HAP-1 (cell line): Measurements from ENCODE around the gene BPIFB3.
"Not testable (repeated sequence)": the region's sequence is repeated elsewhere in the genome, so short reads cannot be mapped to it uniquely, and the experiment has no call there.

ENCODE experiments used
- DNase-seq, 2 experiments: peaks; one replicate each; pipeline ENCODE4 v3.0.0-alpha.2; 2016 to 2020; ENCODE audit warnings: low spot score in 2 of 2
- H3K27me3 ChIP-seq: fragments of 250-450 bp; sonication (Bioruptor Pico); 2 replicates; pipeline ENCODE4 v1.5.1; 2020; ENCODE audit warnings: low read depth, mild to moderate bottlenecking, moderate library complexity
- H3K36me3 ChIP-seq: fragments of 250-450 bp; sonication (Bioruptor Pico); replicated peaks from 2 replicates; pipeline ENCODE4 v1.5.1; 2020; ENCODE audit warnings: mild to moderate bottlenecking
- H3K4me1 ChIP-seq: fragments of 250-450 bp; sonication (Bioruptor Pico); 2 replicates; pipeline ENCODE4 v1.5.1; 2020; ENCODE audit warnings: mild to moderate bottlenecking
- H3K4me3 ChIP-seq: fragments of 250-450 bp; sonication (Bioruptor Pico); 2 replicates; pipeline ENCODE4 v1.5.1; 2020; ENCODE audit warnings: mild to moderate bottlenecking, moderate library complexity
- H3K9me3 ChIP-seq: fragments of 250-450 bp; sonication (Bioruptor Pico); 2 replicates; pipeline ENCODE4 v1.5.1; 2020; ENCODE audit warnings: mild to moderate bottlenecking, moderate library complexity
- in situ Hi-C: fragments of 300-500 bp; cut with MboI; formaldehyde crosslinking; loops from 3 replicates; pipeline ENCODE4 v1.14.3; 2020; ENCODE audit warnings: low sequenced_read_pairs, inconsistent platforms, mixed read lengths

The BPIFB3 gene

GRCh38 chr20:33110147-33110825, 56.6 kb downstream of the BPIFB3 start:
- in situ Hi-C loops: no loop called here
- Histone ChIP-seq H3K4me1 (no peaks in the 10 kb centered on the region), H3K9me3 (no peaks in the 10 kb centered on the region), H3K27me3 (no peaks in the 10 kb centered on the region), H3K36me3 (no peaks in the 10 kb centered on the region), H3K4me3 (no peak overlapping the region)
- no peak for DNase-seq

DNA sequence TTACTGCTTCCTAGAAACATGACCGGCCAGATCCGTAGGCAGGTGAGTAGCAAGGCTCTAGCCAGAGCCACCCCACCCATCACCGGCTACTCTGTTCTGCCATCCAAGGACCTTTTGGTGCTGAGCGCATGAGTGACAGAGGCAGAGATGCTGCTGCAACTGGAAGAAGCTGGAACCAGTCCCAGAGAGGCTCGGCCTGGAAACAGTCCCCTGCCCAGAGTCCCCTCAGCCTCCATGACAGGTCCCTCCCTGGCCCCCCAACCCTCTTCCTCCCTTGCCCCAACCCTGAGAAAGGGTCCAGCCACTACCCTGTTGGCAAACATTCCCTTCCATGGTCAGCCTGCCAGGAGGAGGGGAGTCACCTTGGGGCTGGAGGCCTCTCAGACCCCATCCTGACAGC, 57.6 kb downstream of the BPIFB3 start:
- in situ Hi-C loops: no loop called here
- H3K36me3 ChIP-seq: no peaks in the 10 kb centered on the region
- no peak for DNase-seq
- no peaks in the 10 kb centered on the region for H3K27me3 ChIP-seq
- no peak overlapping the region for H3K4me3 ChIP-seq
- H3K9me3 ChIP-seq: no peaks in the 10 kb centered on the region
- no peaks in the 10 kb centered on the region for H3K4me1 ChIP-seq

DNA sequence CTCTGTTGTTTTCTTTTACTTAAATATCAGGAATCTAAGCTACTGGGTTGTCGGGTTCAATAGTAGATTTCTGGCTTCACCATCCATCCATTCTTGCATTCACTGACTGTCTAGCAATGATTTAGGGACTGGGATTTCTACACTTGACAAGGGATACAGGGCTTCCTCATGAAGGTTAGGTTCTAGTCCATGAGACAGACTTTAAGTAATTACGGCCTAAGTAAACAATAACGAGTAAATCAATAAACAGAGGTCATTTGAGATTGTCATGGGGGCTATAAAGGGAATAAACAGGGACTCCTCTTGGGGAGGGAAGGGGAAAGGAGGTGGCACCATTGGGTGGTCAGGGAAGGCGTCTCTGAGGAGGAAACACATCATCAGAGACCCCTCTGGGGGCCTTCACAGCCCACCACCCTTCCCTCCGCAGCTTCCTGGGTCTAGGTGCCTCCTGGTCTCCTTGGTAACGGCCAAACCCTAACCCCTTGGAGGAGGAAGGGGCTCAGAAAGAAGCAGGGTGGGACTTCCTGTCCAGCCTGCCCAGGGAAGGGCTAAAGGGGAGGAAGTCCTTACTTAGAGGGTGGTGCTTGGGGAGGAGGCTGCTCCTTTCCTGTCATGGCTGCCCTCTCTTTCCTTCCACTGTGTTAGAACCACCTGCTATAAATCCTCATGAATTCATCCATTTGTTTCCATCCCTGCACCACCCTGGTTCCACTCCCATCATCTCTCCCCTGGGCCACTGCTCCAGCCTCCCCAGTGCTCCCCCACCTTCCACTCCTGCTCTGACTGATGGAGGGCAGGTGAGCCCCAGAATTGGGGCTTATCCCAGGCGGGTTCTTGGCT, 59.1 kb downstream of the BPIFB3 start:
- no peaks in the 10 kb centered on the region for H3K36me3 ChIP-seq
- in situ Hi-C loops: no loop called here

GRCh38 chr20:33113387-33113908, 59.7 kb downstream of the BPIFB3 start:
- in situ Hi-C loops: no loop called here
- H3K36me3 ChIP-seq: no peaks in the 10 kb centered on the region
- no peaks in the 10 kb centered on the region for H3K27me3 ChIP-seq
- no peaks in the 10 kb centered on the region for H3K9me3 ChIP-seq
- no peaks in the 10 kb centered on the region for H3K4me1 ChIP-seq
- DNase-seq: no peak
- H3K4me3 ChIP-seq: no peak overlapping the region

More for the DNA sequence above, 59.1 kb downstream of the BPIFB3 start:
- Histone ChIP-seq H3K4me1 (no peaks in the 10 kb centered on the region), H3K9me3 (no peaks in the 10 kb centered on the region), H3K4me3 (no peak overlapping the region), H3K27me3 (no peaks in the 10 kb centered on the region)
- no peak for DNase-seq

DNA sequence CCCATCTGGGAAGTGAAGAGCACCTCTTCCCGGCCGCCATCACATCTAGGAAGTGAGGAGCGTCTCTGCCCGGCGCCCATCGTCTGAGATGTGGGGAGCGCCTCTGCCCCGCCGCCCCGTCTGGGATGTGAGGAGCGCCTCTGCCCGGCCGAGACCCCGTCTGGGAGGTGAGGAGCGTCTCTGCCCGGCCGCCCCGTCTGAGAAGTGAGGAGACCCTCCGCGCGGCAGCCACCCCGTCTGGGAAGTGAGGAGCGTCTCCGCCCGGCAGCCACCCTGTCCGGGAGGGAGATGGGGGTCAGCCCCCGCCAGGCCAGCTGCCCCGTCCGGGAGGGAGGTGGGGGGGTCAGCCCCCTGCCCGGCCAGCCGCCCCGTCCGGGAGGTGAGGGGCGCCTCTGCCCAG, 61.8 kb downstream of the BPIFB3 start:
- H3K9me3 ChIP-seq, H3K4me3 ChIP-seq, DNase-seq, H3K27me3 ChIP-seq, H3K36me3 ChIP-seq, in situ Hi-C loops, H3K4me1 ChIP-seq: not testable (repeated sequence)

- DNase-seq: no peak
- Histone ChIP-seq H3K4me1 (no peaks in the 10 kb centered on the region), H3K9me3 (no peaks in the 10 kb centered on the region), H3K27me3 (no peaks in the 10 kb centered on the region), H3K4me3 (no peak overlapping the region), H3K36me3 (no peaks in the 10 kb centered on the region)
- in situ Hi-C loops: no loop called here
Observed at GRCh38 chr20:33119725-33120720, 66.3 kb downstream of the BPIFB3 start.

GRCh38 chr20:33120934-33121333, 67.2 kb downstream of the BPIFB3 start:
- in situ Hi-C loops: no loop called here
- Histone ChIP-seq H3K36me3 (no peaks in the 10 kb centered on the region), H3K4me3 (no peak overlapping the region), H3K4me1 (no peaks in the 10 kb centered on the region), H3K27me3 (no peaks in the 10 kb centered on the region), H3K9me3 (no peaks in the 10 kb centered on the region)
- DNase-seq: no peak

DNA sequence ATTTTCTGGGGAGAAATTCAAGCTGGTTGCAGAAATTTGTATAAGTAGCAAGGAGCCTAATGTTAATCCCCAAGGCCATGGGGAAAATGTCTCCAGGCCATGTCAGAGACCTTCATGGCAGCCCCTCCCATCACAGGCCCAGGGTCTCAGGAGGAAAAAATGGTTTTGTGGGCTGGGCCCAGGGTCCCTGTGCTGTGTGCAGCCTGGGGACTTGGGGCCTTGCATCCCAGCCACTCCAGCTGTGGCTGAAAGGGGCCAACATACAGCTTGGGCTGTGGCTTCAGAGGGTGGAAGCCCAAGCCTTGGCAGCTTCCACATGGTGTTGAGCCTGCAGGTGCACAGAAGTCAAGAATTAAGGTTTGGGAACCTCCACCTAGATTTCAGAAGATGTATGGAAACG, 68.6 kb downstream of the BPIFB3 start:
- H3K4me1 ChIP-seq, DNase-seq, H3K27me3 ChIP-seq, H3K4me3 ChIP-seq, H3K9me3 ChIP-seq, H3K36me3 ChIP-seq, in situ Hi-C loops: not testable (repeated sequence)
